ENCODE data around the gene GTPBP3. TPM values are rescaled to one million over a fixed set of nuclear protein-coding genes. Genes with fewer than 3 reads are reported as not detected.

Gene GTPBP3
- total and polyA plus RNA-seq, 9 of the 15 experiments (the other 6 are each of a cell fraction or from before 2014, with no cell fraction given) = 4.9 to 124 (median 22.6) TPM

DNA sequence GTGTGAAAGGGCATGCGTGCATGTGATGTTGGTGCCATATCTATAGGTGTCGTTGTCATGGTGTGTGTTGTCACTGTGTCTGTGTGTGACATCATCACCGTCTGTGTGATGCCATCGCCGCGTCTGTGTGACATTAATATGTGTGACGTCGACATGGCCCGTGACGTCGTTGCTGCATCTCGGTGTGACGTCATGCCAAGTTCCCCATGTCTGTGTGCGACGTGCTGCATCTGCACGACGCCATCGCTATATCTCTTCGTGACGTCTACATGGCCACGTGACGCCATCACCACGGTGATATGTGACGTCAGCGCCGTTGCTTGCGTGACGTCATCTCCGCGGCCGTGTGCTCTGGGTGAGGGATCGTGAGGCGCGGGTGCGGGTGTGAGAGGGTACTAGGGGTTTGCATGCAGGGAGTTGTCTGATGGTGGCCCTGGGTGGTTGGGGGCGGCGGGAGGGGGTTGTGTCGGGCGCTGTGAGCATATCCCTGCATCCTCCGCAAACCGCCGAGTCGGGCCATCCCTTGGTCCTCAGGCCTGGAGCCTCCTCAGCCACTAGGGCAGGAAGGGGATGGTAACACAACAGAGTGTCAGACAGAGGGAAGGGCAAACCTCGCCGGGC, 14.6 kb downstream of the GTPBP3 start (continued):
- TF ChIP-seq, protein P1, sequence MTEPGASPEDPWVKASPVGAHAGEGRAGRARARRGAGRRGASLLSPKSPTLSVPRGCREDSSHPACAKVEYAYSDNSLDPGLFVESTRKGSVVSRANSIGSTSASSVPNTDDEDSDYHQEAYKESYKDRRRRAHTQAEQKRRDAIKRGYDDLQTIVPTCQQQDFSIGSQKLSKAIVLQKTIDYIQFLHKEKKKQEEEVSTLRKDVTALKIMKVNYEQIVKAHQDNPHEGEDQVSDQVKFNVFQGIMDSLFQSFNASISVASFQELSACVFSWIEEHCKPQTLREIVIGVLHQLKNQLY (CRISPR knock-in tag; conservative IDR thresholded peaks at IDR 0.05) = no peak
- no peak for TF ChIP-seq BACH1 (tag; IDR thresholded peaks at IDR 0.05)
- TF ChIP-seq DMBX1 (CRISPR knock-in tag; IDR thresholded peaks at IDR 0.05; ENCODE audit: borderline replicate concordance) = no peak
- TF ChIP-seq ZNF584 (CRISPR knock-in tag; IDR thresholded peaks at IDR 0.05; ENCODE audit: low read depth) = no peak
- no peak for TF ChIP-seq SIN3B (IDR thresholded peaks at IDR 0.05; ENCODE audit: low read depth)
- TF ChIP-seq ZNF124 (CRISPR knock-in tag; IDR thresholded peaks at IDR 0.05) = no peak
- TF ChIP-seq, protein P2, sequence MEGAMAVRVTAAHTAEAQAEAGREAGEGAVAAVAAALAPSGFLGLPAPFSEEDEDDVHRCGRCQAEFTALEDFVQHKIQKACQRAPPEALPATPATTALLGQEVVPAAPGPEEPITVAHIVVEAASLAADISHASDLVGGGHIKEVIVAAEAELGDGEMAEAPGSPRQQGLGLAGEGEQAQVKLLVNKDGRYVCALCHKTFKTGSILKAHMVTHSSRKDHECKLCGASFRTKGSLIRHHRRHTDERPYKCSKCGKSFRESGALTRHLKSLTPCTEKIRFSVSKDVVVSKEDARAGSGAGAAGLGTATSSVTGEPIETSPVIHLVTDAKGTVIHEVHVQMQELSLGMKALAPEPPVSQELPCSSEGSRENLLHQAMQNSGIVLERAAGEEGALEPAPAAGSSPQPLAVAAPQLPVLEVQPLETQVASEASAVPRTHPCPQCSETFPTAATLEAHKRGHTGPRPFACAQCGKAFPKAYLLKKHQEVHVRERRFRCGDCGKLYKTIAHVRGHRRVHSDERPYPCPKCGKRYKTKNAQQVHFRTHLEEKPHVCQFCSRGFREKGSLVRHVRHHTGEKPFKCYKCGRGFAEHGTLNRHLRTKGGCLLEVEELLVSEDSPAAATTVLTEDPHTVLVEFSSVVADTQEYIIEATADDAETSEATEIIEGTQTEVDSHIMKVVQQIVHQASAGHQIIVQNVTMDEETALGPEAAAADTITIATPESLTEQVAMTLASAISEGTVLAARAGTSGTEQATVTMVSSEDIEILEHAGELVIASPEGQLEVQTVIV (CRISPR knock-in tag; IDR thresholded peaks at IDR 0.05; ENCODE audit: borderline replicate concordance) = no peak
- TF ChIP-seq ZNF589 (CRISPR knock-in tag; IDR thresholded peaks at IDR 0.05; ENCODE audit: low read depth) = no peak
- TF ChIP-seq PPARD (CRISPR knock-in tag; IDR thresholded peaks at IDR 0.05) = no peak
- TF ChIP-seq, protein P3, sequence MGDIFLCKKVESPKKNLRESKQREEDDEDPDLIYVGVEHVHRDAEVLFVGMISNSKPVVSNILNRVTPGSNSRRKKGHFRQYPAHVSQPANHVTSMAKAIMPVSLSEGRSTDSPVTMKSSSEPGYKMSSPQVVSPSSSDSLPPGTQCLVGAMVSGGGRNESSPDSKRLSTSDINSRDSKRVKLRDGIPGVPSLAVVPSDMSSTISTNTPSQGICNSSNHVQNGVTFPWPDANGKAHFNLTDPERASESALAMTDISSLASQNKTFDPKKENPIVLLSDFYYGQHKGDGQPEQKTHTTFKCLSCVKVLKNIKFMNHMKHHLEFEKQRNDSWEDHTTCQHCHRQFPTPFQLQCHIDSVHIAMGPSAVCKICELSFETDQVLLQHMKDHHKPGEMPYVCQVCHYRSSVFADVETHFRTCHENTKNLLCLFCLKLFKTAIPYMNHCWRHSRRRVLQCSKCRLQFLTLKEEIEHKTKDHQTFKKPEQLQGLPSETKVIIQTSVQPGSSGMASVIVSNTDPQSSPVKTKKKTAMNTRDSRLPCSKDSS (IDR thresholded peaks at IDR 0.05; ENCODE audit: low read depth, partially characterized antibody) = no peak
- TF ChIP-seq ZNF121 (CRISPR knock-in tag; conservative IDR thresholded peaks at IDR 0.05) = no peak
- no peak for TF ChIP-seq PHTF2 (CRISPR knock-in tag; IDR thresholded peaks at IDR 0.05)
- TF ChIP-seq ZNF696 (CRISPR knock-in tag; conservative IDR thresholded peaks at IDR 0.05) = no peak
- TF ChIP-seq KLF13 (tag; IDR thresholded peaks at IDR 0.05; ENCODE audit: borderline replicate concordance, low read depth) = no peak
- peak in 1 of 2 experiments; percentile 54; a peak in 2 of 4 replicates for TF ChIP-seq TRIM24 (IDR thresholded peaks at IDR 0.05)
- TF ChIP-seq ILK (tag; IDR thresholded peaks at IDR 0.05; ENCODE audit: borderline replicate concordance, low read depth) = no peak
- TF ChIP-seq, protein P4, sequence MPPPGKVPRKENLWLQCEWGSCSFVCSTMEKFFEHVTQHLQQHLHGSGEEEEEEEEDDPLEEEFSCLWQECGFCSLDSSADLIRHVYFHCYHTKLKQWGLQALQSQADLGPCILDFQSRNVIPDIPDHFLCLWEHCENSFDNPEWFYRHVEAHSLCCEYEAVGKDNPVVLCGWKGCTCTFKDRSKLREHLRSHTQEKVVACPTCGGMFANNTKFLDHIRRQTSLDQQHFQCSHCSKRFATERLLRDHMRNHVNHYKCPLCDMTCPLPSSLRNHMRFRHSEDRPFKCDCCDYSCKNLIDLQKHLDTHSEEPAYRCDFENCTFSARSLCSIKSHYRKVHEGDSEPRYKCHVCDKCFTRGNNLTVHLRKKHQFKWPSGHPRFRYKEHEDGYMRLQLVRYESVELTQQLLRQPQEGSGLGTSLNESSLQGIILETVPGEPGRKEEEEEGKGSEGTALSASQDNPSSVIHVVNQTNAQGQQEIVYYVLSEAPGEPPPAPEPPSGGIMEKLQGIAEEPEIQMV (tag; conservative IDR thresholded peaks at IDR 0.05; ENCODE audit: low read depth) = no peak
- no peak for TF ChIP-seq TAF1 (IDR thresholded peaks at IDR 0.05; ENCODE audit: control insufficient read depth, extremely low read depth, insufficient read depth, low read length, severe bottlenecking)
